ENCODE measurements around the gene CYFIP2.

CYFIP2 gene

GRCh38 chr5:157358871-157359270 is 92.9 kb downstream of the CYFIP2 start:
- no peak for DNase-seq (ENCODE audit: low spot score)

GRCh38 chr5:157359356-157360055 is 93.6 kb downstream of the CYFIP2 start:
- DNase-seq (ENCODE audit: low spot score) = no peak

- DNase-seq (ENCODE audit: low spot score) = peak; percentile 36
Measured at GRCh38 chr5:157362012-157362411, 96.1 kb downstream of the CYFIP2 start.

- DNase-seq (ENCODE audit: low spot score) = no peak
Measured at GRCh38 chr5:157362502-157362901, 96.6 kb downstream of the CYFIP2 start.

- DNase-seq (ENCODE audit: low spot score) = no peak
Measured at GRCh38 chr5:157362982-157363381, 97.1 kb downstream of the CYFIP2 start.

GRCh38 chr5:157365732-157366131 is 99.8 kb downstream of the CYFIP2 start:
- DNase-seq (ENCODE audit: low spot score) = no peak

- DNase-seq (ENCODE audit: low spot score) = peak; percentile 65
Measured at GRCh38 chr5:157366741-157367674, 101.1 kb downstream of the CYFIP2 start.

- no peak for DNase-seq (ENCODE audit: low spot score)
Measured at GRCh38 chr5:157369507-157369906, 103.6 kb downstream of the CYFIP2 start.

- no peak for DNase-seq (ENCODE audit: low spot score)
Measured at GRCh38 chr5:157370967-157371366, 105.0 kb downstream of the CYFIP2 start.

GRCh38 chr5:157371655-157372471 is 105.9 kb downstream of the CYFIP2 start:
- DNase-seq (ENCODE audit: low spot score) = no peak

GRCh38 chr5:157372472-157372822 is 106.5 kb downstream of the CYFIP2 start:
- DNase-seq (ENCODE audit: low spot score) = no peak

- no peak for DNase-seq (ENCODE audit: low spot score)
Measured at GRCh38 chr5:157378509-157378908, 112.6 kb downstream of the CYFIP2 start.

- DNase-seq (ENCODE audit: low spot score) = no peak
Measured at GRCh38 chr5:157379983-157380382, 114.1 kb downstream of the CYFIP2 start.

- no peak for DNase-seq (ENCODE audit: low spot score)
Measured at GRCh38 chr5:157381746-157382145, 115.8 kb downstream of the CYFIP2 start.

GRCh38 chr5:157382996-157383800 is 117.3 kb downstream of the CYFIP2 start:
- no peak for DNase-seq (ENCODE audit: low spot score)

- peak; percentile 9 for DNase-seq (ENCODE audit: low spot score)
Measured at GRCh38 chr5:157384971-157385709, 119.2 kb downstream of the CYFIP2 start.

GRCh38 chr5:157387041-157387563 is 121.2 kb downstream of the CYFIP2 start:
- DNase-seq (ENCODE audit: low spot score) = no peak

- peak; percentile 42 for DNase-seq (ENCODE audit: low spot score)
Measured at GRCh38 chr5:157387683-157388093, 121.8 kb downstream of the CYFIP2 start.

- no peak for DNase-seq (ENCODE audit: low spot score)
Measured at GRCh38 chr5:157388111-157388710, 122.3 kb downstream of the CYFIP2 start.

- DNase-seq (ENCODE audit: low spot score) = no peak
Measured at GRCh38 chr5:157389103-157389502, 123.2 kb downstream of the CYFIP2 start.
